GM12878 (cell line): ENCODE data around the gene P2RX4.

Source experiments
- EP300 ChIP-seq, 2 experiments: fragments of 150-350 bp in 1 of 2; IDR thresholded peaks; 2 replicates each; pipeline ENCODE4 v1.6.1; 2011 to 2012; ENCODE audit warnings: low read depth in 2 of 2, low read length in 2 of 2, borderline replicate concordance in 1 of 2, improper control_type of control experiment in 1 of 2, inconsistent platforms in 1 of 2; ENCODE audit not compliant: control insufficient read depth in 1 of 2
- JUNB ChIP-seq: IDR thresholded peaks from 2 replicates; pipeline ENCODE4 v1.6.1; 2016; ENCODE audit warnings: antibody characterized with exemption, mild to moderate bottlenecking
- RFX5 ChIP-seq: IDR thresholded peaks from 2 replicates; pipeline ENCODE4 v1.6.1; 2011; ENCODE audit warnings: low read depth, low read length, improper control_type of control experiment
- SUZ12 ChIP-seq: fragments of 200-600 bp; sonication (generic); IDR thresholded peaks from one replicate; pipeline ENCODE4 v1.6.1; 2018; ENCODE audit warnings: antibody characterized with exemption, mild to moderate bottlenecking; ENCODE audit not compliant: unreplicated experiment
- TAF1 ChIP-seq: IDR thresholded peaks from 2 replicates; pipeline ENCODE4 v1.6.1; 2011; ENCODE audit warnings: mild to moderate bottlenecking, low read depth, low read length, borderline replicate concordance
- ZNF274 ChIP-seq: IDR thresholded peaks from one replicate; pipeline ENCODE4 v1.8.0; 2011; ENCODE audit not compliant: insufficient read length, insufficient read depth
- TF ChIP-seq, protein P1 (sequence below): fragments of 450-650 bp; formaldehyde crosslinking; IDR thresholded peaks from 2 replicates; pipeline ENCODE4 v1.4.0; 2020; ENCODE audit warnings: mild to moderate bottlenecking, moderate library complexity
- TF ChIP-seq, protein P2 (sequence below), 3 experiments: IDR thresholded peaks in 2 of 3; conservative IDR thresholded peaks in 1 of 3; 2 replicates each; pipeline ENCODE4 v1.5.1; 2011; ENCODE audit warnings: low read depth in 3 of 3, low read length in 3 of 3, mild to moderate bottlenecking in 3 of 3, control low read depth in 2 of 3, moderate library complexity in 2 of 3, inconsistent platforms in 1 of 3, mixed read lengths in 1 of 3; ENCODE audit not compliant: control insufficient read depth in 2 of 3, insufficient read depth in 1 of 3; ENCODE audit errors: extremely low read depth in 1 of 3
- TF ChIP-seq, protein P3 (sequence below): IDR thresholded peaks from 2 replicates; pipeline ENCODE4 v1.6.1; 2012; ENCODE audit warnings: mild to moderate bottlenecking, low read depth, low read length
- TF ChIP-seq, protein P4 (sequence below): IDR thresholded peaks from 2 replicates; pipeline ENCODE4 v1.6.1; 2012; ENCODE audit warnings: low read depth, low read length, improper control_type of control experiment

DNA sequence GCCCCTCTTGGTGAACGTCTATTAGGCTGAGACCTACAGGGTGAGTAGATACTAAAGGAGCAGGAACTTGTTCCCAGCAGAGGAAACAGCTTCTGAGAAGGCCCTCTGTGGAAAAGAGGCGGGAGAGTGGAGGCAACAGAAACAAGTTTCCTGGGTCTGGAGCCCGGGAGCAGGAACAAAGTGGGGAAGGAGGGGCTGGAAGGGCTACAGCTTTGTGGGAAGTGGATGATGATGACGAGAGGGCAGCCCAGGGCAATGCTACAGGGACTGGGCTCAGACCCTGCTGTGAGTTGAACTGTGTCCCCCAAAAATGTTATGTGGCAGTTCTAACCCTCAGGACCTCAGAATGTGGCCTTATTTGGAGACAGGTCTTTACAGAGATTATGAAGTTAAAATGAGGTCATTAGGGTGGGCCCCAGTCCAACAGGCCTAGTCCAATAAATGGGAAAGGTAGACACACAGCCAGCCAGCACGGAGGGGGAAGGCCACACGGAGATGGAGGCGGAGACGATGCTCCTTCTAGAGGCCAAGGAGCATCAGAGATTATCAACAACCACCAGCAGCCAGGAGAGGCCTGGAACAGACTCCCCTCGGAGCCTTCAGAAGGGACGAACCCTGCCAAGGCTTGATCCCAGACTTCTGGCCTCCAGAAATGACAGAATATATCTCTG lies 72.3 kb downstream of the P2RX4 start:
- TF ChIP-seq, protein P1, sequence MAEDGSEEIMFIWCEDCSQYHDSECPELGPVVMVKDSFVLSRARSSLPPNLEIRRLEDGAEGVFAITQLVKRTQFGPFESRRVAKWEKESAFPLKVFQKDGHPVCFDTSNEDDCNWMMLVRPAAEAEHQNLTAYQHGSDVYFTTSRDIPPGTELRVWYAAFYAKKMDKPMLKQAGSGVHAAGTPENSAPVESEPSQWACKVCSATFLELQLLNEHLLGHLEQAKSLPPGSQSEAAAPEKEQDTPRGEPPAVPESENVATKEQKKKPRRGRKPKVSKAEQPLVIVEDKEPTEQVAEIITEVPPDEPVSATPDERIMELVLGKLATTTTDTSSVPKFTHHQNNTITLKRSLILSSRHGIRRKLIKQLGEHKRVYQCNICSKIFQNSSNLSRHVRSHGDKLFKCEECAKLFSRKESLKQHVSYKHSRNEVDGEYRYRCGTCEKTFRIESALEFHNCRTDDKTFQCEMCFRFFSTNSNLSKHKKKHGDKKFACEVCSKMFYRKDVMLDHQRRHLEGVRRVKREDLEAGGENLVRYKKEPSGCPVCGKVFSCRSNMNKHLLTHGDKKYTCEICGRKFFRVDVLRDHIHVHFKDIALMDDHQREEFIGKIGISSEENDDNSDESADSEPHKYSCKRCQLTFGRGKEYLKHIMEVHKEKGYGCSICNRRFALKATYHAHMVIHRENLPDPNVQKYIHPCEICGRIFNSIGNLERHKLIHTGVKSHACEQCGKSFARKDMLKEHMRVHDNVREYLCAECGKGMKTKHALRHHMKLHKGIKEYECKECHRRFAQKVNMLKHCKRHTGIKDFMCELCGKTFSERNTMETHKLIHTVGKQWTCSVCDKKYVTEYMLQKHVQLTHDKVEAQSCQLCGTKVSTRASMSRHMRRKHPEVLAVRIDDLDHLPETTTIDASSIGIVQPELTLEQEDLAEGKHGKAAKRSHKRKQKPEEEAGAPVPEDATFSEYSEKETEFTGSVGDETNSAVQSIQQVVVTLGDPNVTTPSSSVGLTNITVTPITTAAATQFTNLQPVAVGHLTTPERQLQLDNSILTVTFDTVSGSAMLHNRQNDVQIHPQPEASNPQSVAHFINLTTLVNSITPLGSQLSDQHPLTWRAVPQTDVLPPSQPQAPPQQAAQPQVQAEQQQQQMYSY (CRISPR knock-in tag) = no peak
- TF ChIP-seq, protein P2, sequence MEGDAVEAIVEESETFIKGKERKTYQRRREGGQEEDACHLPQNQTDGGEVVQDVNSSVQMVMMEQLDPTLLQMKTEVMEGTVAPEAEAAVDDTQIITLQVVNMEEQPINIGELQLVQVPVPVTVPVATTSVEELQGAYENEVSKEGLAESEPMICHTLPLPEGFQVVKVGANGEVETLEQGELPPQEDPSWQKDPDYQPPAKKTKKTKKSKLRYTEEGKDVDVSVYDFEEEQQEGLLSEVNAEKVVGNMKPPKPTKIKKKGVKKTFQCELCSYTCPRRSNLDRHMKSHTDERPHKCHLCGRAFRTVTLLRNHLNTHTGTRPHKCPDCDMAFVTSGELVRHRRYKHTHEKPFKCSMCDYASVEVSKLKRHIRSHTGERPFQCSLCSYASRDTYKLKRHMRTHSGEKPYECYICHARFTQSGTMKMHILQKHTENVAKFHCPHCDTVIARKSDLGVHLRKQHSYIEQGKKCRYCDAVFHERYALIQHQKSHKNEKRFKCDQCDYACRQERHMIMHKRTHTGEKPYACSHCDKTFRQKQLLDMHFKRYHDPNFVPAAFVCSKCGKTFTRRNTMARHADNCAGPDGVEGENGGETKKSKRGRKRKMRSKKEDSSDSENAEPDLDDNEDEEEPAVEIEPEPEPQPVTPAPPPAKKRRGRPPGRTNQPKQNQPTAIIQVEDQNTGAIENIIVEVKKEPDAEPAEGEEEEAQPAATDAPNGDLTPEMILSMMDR (IDR thresholded peaks at IDR 0.05 in 2 of 3, conservative IDR thresholded peaks at IDR 0.05 in 1 of 3; ENCODE audit: control insufficient read depth in 2 of 3, extremely low read depth in 1 of 3, insufficient read depth in 1 of 3, low read depth in 3 of 3, low read length in 3 of 3) = no peak
- TF ChIP-seq JUNB = no peak
- TF ChIP-seq, protein P3, sequence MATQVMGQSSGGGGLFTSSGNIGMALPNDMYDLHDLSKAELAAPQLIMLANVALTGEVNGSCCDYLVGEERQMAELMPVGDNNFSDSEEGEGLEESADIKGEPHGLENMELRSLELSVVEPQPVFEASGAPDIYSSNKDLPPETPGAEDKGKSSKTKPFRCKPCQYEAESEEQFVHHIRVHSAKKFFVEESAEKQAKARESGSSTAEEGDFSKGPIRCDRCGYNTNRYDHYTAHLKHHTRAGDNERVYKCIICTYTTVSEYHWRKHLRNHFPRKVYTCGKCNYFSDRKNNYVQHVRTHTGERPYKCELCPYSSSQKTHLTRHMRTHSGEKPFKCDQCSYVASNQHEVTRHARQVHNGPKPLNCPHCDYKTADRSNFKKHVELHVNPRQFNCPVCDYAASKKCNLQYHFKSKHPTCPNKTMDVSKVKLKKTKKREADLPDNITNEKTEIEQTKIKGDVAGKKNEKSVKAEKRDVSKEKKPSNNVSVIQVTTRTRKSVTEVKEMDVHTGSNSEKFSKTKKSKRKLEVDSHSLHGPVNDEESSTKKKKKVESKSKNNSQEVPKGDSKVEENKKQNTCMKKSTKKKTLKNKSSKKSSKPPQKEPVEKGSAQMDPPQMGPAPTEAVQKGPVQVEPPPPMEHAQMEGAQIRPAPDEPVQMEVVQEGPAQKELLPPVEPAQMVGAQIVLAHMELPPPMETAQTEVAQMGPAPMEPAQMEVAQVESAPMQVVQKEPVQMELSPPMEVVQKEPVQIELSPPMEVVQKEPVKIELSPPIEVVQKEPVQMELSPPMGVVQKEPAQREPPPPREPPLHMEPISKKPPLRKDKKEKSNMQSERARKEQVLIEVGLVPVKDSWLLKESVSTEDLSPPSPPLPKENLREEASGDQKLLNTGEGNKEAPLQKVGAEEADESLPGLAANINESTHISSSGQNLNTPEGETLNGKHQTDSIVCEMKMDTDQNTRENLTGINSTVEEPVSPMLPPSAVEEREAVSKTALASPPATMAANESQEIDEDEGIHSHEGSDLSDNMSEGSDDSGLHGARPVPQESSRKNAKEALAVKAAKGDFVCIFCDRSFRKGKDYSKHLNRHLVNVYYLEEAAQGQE = no peak
- TF ChIP-seq EP300 (IDR thresholded peaks at IDR 0.05; ENCODE audit: borderline replicate concordance in 1 of 2, control insufficient read depth in 1 of 2, low read depth in 2 of 2, low read length in 2 of 2) = no peak
- no peak for TF ChIP-seq TAF1
- no peak for TF ChIP-seq RFX5
- TF ChIP-seq SUZ12 = no peak
- TF ChIP-seq, protein P4, sequence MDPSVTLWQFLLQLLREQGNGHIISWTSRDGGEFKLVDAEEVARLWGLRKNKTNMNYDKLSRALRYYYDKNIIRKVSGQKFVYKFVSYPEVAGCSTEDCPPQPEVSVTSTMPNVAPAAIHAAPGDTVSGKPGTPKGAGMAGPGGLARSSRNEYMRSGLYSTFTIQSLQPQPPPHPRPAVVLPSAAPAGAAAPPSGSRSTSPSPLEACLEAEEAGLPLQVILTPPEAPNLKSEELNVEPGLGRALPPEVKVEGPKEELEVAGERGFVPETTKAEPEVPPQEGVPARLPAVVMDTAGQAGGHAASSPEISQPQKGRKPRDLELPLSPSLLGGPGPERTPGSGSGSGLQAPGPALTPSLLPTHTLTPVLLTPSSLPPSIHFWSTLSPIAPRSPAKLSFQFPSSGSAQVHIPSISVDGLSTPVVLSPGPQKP = no peak
- TF ChIP-seq ZNF274 = no peak
